GM18520 (cell line): Measurements from ENCODE around the gene LRRC25.

Experiments used
- ATAC-seq: cut with Tn5 transposase; IDR thresholded peaks from one replicate; pipeline ENCODE4 v1.9.1; 2021; ENCODE audit not compliant: unreplicated experiment

LRRC25 gene

DNA sequence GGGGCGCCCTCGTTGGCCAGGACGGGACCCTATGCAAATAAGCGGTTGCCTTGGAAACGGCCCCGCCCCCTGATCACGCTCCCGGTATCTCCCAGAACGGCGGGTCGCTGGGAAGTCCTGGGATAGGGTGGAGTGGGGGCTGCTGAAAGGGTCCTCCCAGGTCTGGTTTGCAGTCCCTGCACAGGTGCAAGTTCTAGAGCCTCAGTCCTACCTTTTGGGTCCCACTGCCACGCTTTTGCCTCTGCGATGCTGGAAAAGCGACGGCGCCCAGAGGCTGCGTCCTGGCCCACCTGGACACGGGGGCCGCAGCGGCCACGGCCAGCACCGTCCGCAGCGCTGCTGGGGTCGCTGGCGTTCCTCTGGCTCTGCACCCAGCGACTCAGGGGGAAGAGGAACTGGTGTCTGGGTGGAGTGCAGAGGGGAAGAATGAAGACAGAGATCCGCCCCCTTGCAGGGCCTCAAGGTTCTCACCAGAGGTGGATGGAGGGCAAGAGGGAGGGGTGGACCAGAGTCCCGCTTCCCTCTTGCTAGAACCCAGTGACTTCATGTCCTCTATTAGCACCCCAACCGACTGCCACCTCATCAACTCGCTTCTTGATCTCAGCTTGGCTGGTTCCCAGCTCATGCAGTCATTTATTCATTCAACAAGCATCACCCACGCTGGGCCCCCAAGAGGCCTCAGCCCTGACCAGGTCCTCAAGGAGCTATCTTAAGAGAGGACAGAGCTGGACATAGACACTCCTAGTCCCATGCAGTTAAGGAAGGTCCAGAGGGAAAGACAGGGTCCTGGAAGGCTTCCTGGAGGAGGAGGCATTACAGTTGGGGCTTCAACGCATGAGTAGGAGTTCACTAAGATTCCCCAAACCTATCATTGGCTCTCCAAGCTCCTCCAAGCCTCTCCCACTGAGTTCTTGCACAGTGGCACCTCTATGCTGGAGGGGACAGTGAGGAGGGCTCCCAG, at the start of gene LRRC25:
TSS of gene LRRC25 (minus strand) at position 381 of the 961 bp plus-strand sequence. CDS start 659 bp downstream, outside the sequence.
- ATAC-seq = no peak

DNA sequence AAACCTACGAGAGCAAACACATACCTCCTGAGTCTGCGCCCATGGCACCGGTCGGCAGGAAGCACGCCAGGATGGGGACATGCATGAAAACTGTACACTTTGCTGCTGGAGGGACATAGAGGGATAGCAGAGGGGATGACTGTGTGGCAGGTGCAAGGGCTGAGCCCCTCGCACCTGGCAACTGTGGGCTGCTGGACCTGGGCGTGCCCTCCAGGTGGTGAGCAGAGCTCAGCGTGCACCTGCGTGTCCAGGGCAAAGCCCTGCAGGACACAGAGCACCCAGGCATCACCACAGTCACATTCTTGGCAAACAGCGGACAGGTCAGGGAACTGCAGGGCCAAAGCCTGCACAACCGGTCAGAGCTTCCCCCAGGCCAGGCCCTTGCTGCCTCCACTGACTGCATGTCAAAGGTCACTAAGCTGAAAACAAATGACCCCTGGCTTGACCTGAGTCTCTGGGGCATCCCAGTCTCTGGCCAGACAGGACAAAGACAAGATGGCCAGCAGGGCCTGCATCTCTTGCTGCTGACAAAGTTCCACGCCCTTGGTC, 49.5 kb upstream of the LRRC25 start:
- ATAC-seq = no peak

DNA sequence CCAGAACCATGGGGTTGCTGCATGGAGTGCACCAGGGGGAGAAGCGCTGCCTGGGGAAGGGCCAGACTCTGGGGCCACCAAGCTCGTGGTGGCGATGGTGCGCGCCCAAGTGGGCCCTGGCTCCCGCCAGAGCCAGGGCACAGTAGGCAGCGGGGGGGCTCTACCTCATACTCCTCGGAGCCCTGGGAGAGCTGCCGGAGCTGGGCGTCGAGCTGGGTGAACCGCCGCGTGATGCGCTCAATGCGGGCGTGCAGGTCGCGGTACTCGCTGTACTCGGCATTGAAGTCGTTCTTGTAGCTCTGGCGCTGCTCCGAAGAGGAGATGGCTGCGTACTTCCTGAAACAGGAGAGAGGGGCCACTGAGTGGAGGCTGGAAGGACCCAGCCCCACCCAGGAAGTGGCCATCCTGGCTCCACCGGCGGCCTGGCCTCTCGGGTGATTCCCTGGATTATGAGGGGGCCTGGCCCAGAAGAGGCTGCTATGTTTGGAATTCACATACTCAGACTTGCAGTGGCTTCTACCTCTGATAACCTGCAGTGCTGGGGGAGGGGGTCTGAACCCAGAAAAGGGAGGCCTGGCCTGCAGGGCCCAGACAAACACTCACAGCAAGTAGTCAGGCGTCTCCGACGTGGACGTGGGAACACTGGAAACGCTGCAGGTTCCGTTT, 48.9 kb upstream of the LRRC25 start:
- no peak for ATAC-seq

DNA sequence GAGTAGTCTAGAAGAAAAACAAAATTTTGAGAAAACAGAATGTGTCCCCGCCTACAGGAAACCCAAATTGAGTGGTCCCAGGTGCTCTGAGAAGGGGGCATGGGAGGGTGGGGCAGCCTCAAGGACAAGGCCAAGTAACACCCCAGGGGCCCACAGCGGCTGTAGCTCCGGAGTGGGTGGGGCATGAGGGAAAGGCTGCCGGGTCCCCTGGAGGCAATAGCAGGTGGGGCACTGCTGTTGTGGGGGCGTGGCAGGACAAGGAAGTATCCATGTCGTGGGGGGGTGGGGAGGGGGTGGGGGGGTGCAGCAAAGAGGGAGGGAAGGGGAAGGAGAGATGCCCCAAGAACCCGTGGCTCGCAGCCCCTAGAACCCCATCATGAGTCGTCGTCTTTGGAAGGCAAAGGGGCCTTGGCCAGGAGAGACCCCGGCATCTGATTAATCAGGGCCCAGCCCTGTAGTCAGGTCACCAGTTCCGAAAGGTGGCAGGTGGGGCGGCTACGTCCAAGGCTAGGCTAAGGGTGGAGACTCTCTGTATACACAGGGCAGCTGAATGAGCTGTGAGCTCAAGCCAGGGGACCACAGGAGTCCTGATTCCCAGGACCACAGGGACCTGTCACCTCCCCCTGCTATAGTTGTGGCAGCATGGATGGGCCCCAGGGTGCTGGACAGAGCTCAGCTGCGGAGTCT, 48.0 kb upstream of the LRRC25 start:
- no peak for ATAC-seq

DNA sequence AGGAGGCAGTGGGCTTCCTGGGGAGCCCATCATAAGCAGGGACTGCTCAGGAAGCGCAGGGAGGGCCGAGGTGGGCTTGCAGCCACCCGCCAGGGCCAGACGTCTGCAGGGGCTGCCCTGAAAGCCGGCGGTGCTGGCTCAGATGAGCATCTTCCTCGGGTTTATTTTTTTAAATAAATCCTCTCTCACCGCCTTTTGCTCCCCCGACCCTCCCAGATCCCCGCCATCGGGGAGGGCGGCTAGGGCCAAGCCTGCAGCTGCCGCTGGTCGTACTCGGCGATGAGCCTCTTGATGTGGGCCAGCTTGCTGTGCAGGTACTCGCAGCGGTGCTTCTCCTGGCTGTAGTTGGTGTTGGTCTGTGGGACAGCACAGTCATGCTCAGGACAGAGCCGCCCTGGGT, 47.1 kb upstream of the LRRC25 start:
- ATAC-seq = no peak

DNA sequence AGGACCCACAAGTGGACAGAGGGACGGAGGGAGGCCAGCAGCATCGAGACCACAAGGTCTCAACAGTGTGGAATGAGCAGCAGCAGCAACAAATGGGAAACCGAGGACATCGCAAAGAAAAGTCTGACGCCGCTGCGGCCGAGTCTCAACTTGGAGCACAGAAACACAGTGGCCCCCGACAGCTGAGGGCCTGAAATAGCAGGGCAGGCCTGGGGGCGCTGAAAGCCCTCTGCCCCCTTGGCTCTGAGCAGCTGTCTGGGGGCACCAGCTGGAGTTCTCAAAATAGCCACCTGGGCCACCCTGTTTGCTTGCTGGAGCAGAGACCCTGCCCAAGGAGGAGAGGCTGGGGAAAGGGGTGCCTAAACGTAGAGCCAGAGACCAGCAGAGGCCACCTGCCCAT, 46.4 kb upstream of the LRRC25 start:
- no peak for ATAC-seq

DNA sequence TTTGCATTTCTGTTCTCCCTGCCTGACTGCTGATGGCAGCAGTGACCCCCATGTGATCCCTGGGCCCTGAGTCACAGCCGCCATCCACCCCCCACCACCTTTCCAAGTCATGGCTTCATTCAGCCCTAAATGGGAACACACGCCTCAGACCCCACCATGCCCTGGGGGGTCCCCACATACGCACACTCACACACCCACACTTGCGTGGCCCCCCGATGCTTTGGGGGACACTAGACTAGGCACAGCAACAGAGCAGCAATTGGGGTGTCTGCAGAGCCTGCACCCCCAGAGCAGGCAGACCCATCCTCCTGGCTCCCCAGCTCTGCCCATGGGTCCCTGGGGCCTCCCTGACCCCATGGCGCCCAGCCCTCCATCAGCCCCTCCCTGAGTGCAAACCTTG, 46.0 kb upstream of the LRRC25 start:
- ATAC-seq = no peak

DNA sequence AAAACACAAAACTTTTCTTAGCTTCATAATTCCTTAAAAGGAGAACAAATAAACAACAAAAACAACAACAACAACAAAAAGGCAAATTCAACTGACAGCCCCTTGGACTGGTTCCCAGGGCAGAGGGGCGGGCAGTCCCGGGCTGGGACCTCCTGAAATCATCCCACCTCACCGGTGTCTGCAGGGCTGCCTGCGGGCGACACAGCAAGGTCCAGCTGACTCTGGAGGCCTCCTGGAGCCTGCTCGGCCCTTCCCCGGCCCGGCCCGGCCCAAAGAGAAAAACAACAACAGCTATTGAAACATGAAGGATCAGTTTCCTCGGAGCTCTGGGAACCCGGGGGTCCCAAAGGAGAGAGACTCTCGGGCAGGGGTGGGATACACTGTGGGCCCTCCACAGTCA, 45.5 kb upstream of the LRRC25 start:
- ATAC-seq = no peak

DNA sequence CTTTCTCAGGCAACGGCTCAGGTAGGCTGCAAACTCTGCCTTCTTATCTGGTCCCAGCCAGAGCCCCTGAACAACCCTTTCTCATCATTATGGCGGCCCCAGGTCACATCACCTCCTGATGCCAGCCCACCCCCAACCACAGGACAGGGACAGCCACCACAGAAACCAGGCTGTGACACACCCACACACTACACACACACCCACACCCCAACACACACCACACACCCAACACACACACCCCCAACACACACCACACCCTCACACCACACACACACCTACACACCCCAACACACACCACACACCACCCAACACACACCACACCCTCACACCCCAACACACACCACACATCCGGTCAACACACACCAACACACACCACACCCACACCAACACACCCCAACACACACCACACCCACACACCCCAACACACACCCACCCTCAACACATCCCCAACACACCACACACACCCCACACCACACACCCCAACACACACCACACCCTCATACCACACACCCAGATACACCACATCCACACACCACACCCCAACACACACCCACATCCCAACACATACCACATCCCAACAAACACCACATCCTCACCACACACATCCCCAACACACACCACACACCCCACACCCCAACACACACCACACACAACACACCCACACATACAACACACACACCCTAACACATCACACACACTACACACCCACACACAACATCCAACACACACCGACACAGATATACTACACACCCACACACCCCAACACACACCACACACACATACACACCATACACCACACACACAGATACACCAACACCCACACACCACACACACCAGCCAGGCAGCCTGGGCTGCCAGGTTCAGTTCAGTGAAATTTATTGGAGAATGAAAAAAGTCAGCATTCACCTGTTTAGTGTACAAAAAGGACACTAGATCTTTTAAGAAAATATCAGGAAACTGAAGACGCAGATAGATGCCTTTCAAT, 44.7 kb upstream of the LRRC25 start:
- no peak for ATAC-seq

DNA sequence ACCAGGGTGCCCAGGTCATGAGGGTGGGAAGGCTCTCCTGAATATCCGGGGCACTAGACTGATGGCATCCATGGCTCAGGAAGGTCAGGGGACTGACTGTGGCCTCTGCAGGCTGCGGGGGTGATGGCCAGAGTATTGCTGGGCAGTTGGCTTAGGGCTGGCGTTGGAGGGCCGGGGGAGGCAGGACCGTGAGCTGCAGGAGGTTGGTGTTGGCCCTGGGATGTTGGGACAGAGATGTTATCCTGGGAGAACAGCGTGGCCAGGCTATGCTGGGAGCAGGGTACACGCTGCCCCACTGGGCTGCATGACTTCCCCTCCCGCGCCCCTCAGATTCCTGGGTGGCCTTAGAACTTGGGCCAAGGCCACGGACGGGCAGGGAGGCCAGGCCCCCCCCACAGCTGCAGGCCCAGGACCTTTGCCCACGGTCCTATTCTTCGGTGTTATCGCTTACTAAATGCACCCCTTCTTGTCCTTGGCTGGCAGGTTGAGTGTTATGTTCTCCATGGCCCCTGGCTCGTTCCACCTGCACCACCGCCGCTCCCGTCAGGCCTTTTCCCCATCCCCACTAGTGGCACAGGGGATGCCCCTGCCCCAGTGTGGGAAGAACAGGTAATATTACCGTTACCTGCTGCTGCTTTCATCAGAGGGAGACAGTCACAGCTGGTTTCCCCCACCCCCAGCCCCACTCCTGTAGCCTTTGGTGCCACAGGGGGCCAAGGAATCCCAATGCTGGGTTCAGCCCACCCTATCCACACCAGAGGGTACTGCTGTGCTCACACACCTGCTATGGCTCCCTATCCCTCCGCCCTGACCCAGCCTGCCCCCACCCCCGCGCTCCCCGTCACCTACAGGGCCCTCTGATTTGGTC, 43.7 kb upstream of the LRRC25 start:
- ATAC-seq = no peak

DNA sequence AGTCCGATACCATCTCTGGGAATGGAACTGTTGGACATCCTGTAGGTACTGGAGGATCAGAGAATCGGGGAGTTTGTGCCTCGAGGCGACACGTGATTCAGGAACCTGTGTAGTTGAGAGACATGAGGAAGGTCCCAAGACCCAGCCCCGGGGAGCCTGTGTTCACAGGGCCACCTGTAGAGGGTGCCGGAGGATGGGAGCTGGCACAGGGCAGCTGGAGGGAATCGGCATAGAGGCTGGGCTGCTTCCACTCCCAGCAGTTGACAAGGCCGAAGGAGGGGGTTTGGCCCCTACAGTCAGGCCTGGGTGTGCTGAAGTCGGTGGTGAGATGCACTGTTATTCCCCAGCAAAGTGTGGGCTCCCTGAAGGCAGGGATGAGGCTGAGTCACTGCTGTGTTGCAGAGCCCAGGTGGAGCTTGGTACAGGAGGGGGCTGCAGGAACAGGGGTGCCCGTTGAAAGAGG, 43.0 kb upstream of the LRRC25 start:
- no peak for ATAC-seq

DNA sequence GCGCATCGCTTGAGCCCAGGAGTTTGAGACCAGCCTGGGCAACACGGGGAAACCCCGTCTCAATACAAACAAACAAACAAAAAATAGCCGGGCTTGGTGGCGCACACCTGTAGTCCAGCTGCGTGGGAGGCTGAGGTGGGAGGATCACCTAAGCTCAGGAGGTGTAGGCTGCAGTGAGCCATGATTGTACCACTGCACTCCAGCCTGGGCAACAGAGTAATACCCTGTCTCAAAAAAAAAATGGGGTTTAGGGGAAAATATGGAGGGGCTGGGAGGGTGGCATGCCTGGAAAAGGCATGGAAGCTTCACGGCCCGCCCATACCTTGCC, 42.5 kb upstream of the LRRC25 start:
- no peak for ATAC-seq

DNA sequence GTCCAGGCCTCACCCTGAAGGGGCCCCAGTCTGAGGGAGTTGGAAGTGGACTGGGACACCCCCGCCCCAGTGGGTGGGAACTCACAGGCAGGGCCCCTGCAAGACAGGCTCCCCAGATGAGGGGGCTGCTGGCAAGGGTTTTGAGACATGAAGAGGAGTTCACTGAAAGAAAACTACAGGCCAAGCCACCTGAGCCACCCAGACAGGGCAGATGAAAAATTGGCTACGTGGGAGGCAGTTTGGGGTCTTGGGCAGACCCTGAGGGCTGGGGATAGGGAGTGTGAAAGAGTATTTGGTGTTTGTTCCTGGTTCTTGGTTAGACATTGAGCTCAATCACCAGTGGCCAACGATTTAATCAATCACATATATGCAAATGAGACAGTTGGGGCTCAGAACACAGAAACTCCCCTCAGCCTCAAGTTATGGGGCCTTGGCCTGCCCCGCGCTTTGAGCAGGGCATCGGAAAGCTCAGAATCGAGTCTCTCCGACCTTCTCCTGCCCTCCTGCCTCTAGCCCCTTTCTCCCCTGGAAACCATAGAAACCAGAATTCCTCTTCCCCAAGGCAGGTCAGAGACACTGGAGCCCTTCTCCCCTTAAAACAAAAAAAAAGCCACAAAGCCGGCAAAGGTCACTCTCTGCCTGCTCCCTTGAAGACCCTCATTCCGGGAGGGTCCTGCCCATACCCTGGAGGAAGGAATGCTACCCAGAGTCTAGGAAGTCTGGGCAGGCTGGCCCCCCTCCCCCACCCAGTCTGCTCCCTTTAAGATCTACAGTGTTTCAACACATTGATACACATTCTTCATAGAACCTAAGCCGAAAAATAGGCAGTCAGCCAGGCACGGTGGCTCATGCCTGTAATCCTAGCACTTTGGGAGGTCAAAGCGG, 41.8 kb upstream of the LRRC25 start:
- no peak for ATAC-seq

DNA sequence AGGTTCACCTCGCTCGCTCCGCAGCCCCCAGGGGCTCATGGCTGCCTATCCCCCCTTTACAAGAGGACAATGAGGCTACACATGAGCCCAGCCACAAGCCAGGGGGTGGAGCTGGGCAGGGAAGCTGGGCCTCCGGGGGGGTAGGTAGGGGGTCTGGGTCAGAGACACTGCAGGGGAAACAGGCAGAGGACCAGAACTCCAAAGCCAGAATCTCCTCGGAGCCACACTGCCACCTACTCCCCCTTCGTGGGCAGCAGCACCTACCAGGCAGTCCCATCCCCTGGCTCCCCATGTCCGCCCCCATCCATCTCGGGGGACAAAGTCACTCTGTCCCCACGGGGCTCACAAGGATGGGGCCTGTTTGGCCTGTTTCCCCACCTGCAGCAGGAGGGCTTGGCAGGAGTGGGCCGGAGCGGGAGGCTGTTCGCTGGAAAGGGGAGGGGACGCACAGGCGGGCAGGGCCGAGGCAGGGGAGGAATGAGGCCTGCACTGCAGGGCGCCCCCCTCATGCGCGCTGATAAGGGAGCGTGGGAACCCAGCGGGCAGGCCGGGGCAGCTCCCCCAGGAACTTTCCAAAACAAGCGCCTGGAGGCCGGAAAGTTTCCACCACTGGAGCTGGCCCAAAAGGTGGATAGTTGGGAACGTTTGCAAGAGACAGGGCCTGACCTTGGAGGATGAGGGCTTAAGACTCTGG, 41.1 kb upstream of the LRRC25 start:
- ATAC-seq = no peak

DNA sequence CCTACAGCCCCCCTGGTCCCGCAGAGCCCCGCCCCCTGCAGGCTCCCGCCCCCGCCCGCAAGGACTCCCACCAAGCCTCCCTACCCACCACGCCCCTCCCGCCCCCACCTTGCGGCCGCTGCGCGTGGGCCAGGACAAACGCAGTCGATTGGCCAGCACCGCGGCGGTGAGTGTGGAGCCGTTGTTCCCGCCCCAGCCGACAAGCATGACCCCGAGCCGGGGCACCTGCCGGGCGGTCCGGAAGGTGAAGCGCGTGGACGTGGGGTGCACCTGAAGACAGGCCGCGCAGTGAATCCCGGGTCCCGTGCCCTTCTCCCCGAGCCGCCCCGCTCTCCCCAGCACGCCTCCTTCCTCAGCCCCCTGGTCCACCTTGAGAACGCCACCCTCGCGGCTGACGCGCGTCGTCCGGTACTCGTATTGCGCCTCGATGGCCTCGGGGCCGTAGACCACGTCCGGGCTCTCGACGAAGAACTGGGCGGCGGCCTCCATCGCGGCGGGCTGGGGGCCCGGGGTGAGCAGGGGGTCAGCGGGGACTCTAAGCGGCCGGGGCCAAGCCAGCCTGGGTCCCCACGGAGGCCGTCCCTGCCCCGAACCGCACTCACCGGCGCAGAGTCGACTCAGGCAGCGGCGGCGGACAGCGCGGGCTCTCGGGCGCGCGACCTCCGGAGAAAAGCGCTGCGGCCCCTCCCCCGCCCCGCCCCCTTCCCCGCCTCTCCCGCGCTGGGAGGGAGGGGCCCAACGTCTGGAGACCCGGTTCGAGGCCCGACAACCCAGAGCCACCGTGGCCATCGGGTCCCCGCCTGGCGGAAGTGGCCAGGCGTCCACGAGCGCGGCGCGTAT, 40.3 kb upstream of the LRRC25 start, which contains the start of gene ISYNA1:
TSS of gene ISYNA1 (minus strand) at position 643 of the 840 bp plus-strand sequence. CDS start at position 489, 154 bp downstream.
- no peak for ATAC-seq

DNA sequence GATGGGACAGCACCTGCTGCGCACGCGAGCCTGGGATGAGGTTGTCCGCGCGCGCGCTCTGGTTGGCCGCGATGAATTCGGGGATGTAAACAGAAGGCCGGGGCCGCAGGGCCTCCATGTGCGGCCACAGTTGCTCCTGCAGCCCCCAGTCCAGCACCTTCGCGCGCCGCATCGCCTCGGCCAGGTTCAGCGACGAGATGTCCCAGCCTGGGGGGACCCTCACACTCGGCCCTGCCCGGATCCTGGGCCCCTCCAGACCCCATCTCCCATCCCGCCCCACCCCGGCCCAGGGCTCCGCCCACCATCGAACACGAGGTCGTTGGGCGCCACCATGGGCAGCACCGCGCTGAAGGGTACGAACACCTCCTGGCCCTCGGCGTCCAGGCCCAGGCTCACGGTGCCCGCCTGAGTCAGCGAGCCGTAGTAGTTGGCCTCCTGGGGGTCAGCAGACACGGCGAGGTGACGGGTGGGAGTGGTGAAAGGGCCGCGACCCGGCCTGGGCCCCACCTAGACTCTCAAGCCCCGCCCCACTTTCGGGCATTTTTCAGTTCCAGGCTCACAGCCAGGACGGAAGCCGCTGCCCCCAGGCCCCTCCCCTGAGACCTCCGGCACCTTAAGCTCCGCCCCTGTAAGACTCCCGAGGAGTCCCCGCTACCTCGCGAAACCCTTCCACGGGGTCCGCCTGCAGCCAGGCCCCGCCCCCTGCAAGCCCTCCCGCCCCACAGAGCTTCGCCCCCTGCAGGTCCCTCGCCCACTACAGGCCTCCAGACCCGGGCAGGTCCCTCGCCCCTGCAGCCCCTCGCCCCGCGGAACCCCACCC, 39.5 kb upstream of the LRRC25 start:
- ATAC-seq = peak; percentile 29
